GM23248 (cell line): Measurements from ENCODE around the gene NAALADL1.

Source experiments
- EZH2 ChIP-seq: fragments of 200-600 bp; sonication (generic); IDR thresholded peaks from 2 replicates; pipeline ENCODE4 v1.6.1; 2018; ENCODE audit warnings: antibody characterized with exemption, mild to moderate bottlenecking; ENCODE audit not compliant: insufficient read depth, poor library complexity, severe bottlenecking
- EZH2phosphoT487 ChIP-seq: fragments of 200-600 bp; sonication (generic); IDR thresholded peaks from 2 replicates; pipeline ENCODE4 v1.6.1; 2018; ENCODE audit warnings: antibody characterized with exemption, moderate library complexity, mild to moderate bottlenecking, low read depth; ENCODE audit not compliant: insufficient read depth

DNA sequence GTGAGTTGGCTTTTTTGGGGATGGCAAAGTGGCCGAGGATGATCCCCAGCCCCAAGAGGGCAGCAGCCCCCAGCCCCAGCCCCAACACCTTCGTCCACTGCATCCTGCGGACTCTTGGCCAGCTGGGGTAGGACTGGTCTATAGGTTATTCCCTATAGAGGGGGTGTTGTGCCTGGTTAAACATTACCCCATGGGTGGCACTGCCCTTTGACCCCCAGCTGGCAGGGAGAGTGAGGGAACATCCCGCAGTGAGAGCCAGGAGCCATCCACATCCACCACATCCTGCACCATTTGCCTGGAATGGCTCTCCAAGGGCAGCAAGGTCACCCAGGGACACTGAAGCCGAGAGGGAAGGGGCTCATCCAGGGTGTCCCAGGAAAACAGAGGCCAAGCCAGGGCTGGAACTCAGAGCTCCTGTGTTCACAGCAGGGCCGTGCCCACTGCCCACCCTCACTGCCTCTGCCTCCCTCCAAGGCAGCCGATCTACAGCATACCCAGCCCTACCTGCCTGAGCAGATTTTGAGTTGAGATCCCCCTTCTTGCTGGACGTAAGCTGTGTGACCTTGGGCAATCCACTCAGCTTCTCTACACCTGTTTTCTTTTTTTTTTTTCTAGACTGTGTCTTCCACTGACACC is at the start of gene NAALADL1:
- TF ChIP-seq EZH2phosphoT487 = no peak
- no peak for TF ChIP-seq EZH2
